Fibroblast of peridontal ligament (primary cell): ENCODE measurements around the gene UBASH3A.

Experiments
- DNase-seq: peaks from one replicate; pipeline ENCODE4 v3.0.0-alpha.2; 2010; ENCODE audit errors: extremely low read depth

The UBASH3A gene

GRCh38 chr21:42429856-42430255 is 26.2 kb downstream of the UBASH3A start:
- DNase-seq: no peak

- no peak for DNase-seq
These were observed 26.8 kb downstream of the UBASH3A start for GRCh38 chr21:42430521-42430920.

- DNase-seq: no peak
These were observed 27.5 kb downstream of the UBASH3A start for GRCh38 chr21:42431196-42431595.

- no peak for DNase-seq
These were observed 29.0 kb downstream of the UBASH3A start for GRCh38 chr21:42432695-42433094.

- DNase-seq: no peak
These were observed 30.3 kb downstream of the UBASH3A start for GRCh38 chr21:42433946-42434551.

- no peak for DNase-seq
These were observed 31.2 kb downstream of the UBASH3A start for GRCh38 chr21:42434884-42435283.

GRCh38 chr21:42435401-42435800 is 31.7 kb downstream of the UBASH3A start:
- no peak for DNase-seq

- no peak for DNase-seq
These were observed 32.1 kb downstream of the UBASH3A start for GRCh38 chr21:42435833-42436232.

- no peak for DNase-seq
These were observed 33.2 kb downstream of the UBASH3A start for GRCh38 chr21:42436914-42437313.

- no peak for DNase-seq
These were observed 34.1 kb downstream of the UBASH3A start for GRCh38 chr21:42437786-42438185.

GRCh38 chr21:42438316-42439205 is 34.9 kb downstream of the UBASH3A start:
- no peak for DNase-seq

GRCh38 chr21:42439284-42440186 is 35.8 kb downstream of the UBASH3A start:
- DNase-seq: no peak

- DNase-seq: no peak
These were observed 36.6 kb downstream of the UBASH3A start for GRCh38 chr21:42440187-42440792.

- no peak for DNase-seq
These were observed 38.3 kb downstream of the UBASH3A start for GRCh38 chr21:42441963-42442362.

GRCh38 chr21:42443181-42443785 is 39.6 kb downstream of the UBASH3A start:
- no peak for DNase-seq

GRCh38 chr21:42443876-42444744 is 40.4 kb downstream of the UBASH3A start:
- DNase-seq: no peak

GRCh38 chr21:42444745-42445059 is 41.0 kb downstream of the UBASH3A start:
- DNase-seq: no peak

- DNase-seq: no peak
These were observed 41.6 kb downstream of the UBASH3A start for GRCh38 chr21:42445311-42445710.

GRCh38 chr21:42446531-42446930 is 42.8 kb downstream of the UBASH3A start:
- no peak for DNase-seq

GRCh38 chr21:42447182-42447581 is 43.5 kb downstream of the UBASH3A start:
- no peak for DNase-seq

- no peak for DNase-seq
These were observed 44.0 kb downstream of the UBASH3A start for GRCh38 chr21:42447732-42448131.
